Hepatocyte (in vitro differentiated cells): ENCODE results near the gene DUOX2.
"Not testable (repeated sequence)": the region's sequence is repeated elsewhere in the genome, so short reads cannot be mapped to it uniquely, and the experiment has no call there.

Experiments
- CTCF ChIP-seq: fragments of 200-600 bp; sonication (generic); IDR thresholded peaks from 2 replicates; pipeline ENCODE4 v1.5.1; 2016; ENCODE audit warnings: antibody characterized with exemption, mild to moderate bottlenecking; ENCODE audit not compliant: poor library complexity
- EZH2phosphoT487 ChIP-seq: fragments of 200-600 bp; sonication (generic); IDR thresholded peaks from one replicate; pipeline ENCODE4 v1.6.1; 2018; ENCODE audit warnings: antibody characterized with exemption, mild to moderate bottlenecking, low read depth, moderate library complexity; ENCODE audit not compliant: unreplicated experiment, severe bottlenecking

- TF ChIP-seq CTCF, EZH2phosphoT487: not testable (repeated sequence)
These were observed 65.6 kb downstream of the DUOX2 start for GRCh38 chr15:45048449-45048793.
